Measurements from ENCODE around the gene CES4A.

- TF ChIP-seq CTCF (IDR thresholded peaks at IDR 0.05) (no peak), POLR2A (IDR thresholded peaks at IDR 0.05) (no peak)
Measured at GRCh38 chr16:67026570-67026969, 38.2 kb downstream of the CES4A start.
